Activated T-helper 2 cell treated with anti-CD3 and anti-CD28 coated beads, Interferon-gamma antibody, Interleukin-2, Interleukin-4, amounts not matched to agents 10 μg/mL and 5 μg/mL and 100 μg/mL, durations not matched to agents 14 hours and 24 hours and 36 hours (primary cell): ENCODE data around the gene FOSB. TPM values are rescaled to one million over a fixed set of nuclear protein-coding genes. Genes with fewer than 3 reads are reported as not detected.

Source experiments
- DNase-seq: peaks from one replicate; pipeline ENCODE4 v3.0.0; 2021; ENCODE audit warnings: low spot score
- H3K27ac Mint-ChIP-seq: one replicate; pipeline ENCODE4 v1.8.0; 2021; ENCODE audit warnings: mixed read lengths
- H3K27me3 Mint-ChIP-seq: one replicate; pipeline ENCODE4 v1.8.0; 2021; ENCODE audit warnings: low read depth, mixed read lengths
- H3K36me3 Mint-ChIP-seq: one replicate; pipeline ENCODE4 v1.8.0; 2021; ENCODE audit warnings: low read depth, mixed read lengths
- H3K4me1 Mint-ChIP-seq: one replicate; pipeline ENCODE4 v1.8.0; 2021; ENCODE audit warnings: low read depth, mixed read lengths
- H3K4me3 Mint-ChIP-seq: one replicate; pipeline ENCODE4 v1.8.0; 2021; ENCODE audit warnings: low read depth, mild to moderate bottlenecking, moderate library complexity, mixed read lengths
- H3K9me3 Mint-ChIP-seq: one replicate; pipeline ENCODE4 v1.8.0; 2021; ENCODE audit warnings: mixed read lengths
- intact Hi-C: fragments of 100-400 bp; cut with micrococcal nuclease; formaldehyde crosslinking; loops from one replicate; pipeline ENCODE4 v1.15.1; 2023
- total RNA-seq: library from RNA; stranded (reverse); gene quantifications from 2 replicates; pipeline ENCODE4 v1.2.3, GENCODE V29; 2022

FOSB gene
- total RNA-seq, 1 donor from 2014 or later: 10.2 TPM

- Mint-ChIP-seq H3K4me1 (peaks cover 32% of the 10 kb centered on the region), H3K4me3 (peak within 1 kb of the TSS; percentile 80), H3K36me3 (no peaks in the 10 kb centered on the region), H3K27me3 (peaks cover 24% of the 10 kb centered on the region), H3K9me3 (no peaks in the 10 kb centered on the region), H3K27ac (peak within 1 kb of the TSS; percentile 34)
- peak; percentile 55 for DNase-seq
- intact Hi-C loops: no loop called here
Observed at GRCh38 chr19:45498411-45499195, 30.8 kb downstream of the FOSB start, which contains the start of gene PPM1N. TSS of gene PPM1N (plus strand) at chr19:45498443. CDS start at chr19:45498473, 30 bp downstream.

- no peaks in the 10 kb centered on the region for H3K36me3 Mint-ChIP-seq
- H3K9me3 Mint-ChIP-seq: no peaks in the 10 kb centered on the region
- H3K4me1 Mint-ChIP-seq: peaks cover 31% of the 10 kb centered on the region
- peak; percentile 68 for DNase-seq
- peak overlapping the region; percentile 33 for H3K27ac Mint-ChIP-seq
- intact Hi-C loops: no loop called here
- peaks cover 24% of the 10 kb centered on the region for H3K27me3 Mint-ChIP-seq
- peak overlapping the region; percentile 30 for H3K4me3 Mint-ChIP-seq
Observed at GRCh38 chr19:45499196-45500180, 31.7 kb downstream of the FOSB start.

GRCh38 chr19:45500918-45501729 lies 33.3 kb downstream of the FOSB start:
- intact Hi-C loops: no loop called here
- H3K4me3 Mint-ChIP-seq: no peak overlapping the region
- H3K27ac Mint-ChIP-seq: no peak overlapping the region
- H3K9me3 Mint-ChIP-seq: no peaks in the 10 kb centered on the region
- H3K4me1 Mint-ChIP-seq: peaks cover 29% of the 10 kb centered on the region
- no peak for DNase-seq
- no peaks in the 10 kb centered on the region for H3K36me3 Mint-ChIP-seq
- H3K27me3 Mint-ChIP-seq: peaks cover 14% of the 10 kb centered on the region

- H3K9me3 Mint-ChIP-seq: no peaks in the 10 kb centered on the region
- DNase-seq: no peak
- H3K27ac Mint-ChIP-seq: no peak overlapping the region
- H3K4me1 Mint-ChIP-seq: peaks cover 31% of the 10 kb centered on the region
- intact Hi-C loops: no loop called here
- H3K27me3 Mint-ChIP-seq: peaks cover 13% of the 10 kb centered on the region
- H3K4me3 Mint-ChIP-seq: no peak overlapping the region
- no peaks in the 10 kb centered on the region for H3K36me3 Mint-ChIP-seq
Observed at GRCh38 chr19:45501730-45502014, 33.9 kb downstream of the FOSB start.

- intact Hi-C loops: no loop called here
- Mint-ChIP-seq H3K4me1 (peaks cover 29% of the 10 kb centered on the region), H3K4me3 (no peak overlapping the region)
Observed at GRCh38 chr19:45502111-45502510, 34.3 kb downstream of the FOSB start.

GRCh38 chr19:45503909-45504308 lies 36.1 kb downstream of the FOSB start:
- Mint-ChIP-seq H3K4me1 (peaks cover 19% of the 10 kb centered on the region), H3K27me3 (peaks cover 5% of the 10 kb centered on the region), H3K4me3 (no peak overlapping the region), H3K36me3 (peaks cover 2% of the 10 kb centered on the region), H3K27ac (no peak overlapping the region), H3K9me3 (no peaks in the 10 kb centered on the region)
- intact Hi-C loops: no loop called here
- DNase-seq: no peak

More at GRCh38 chr19:45502111-45502510, 34.3 kb downstream of the FOSB start:
- Mint-ChIP-seq H3K27me3 (peaks cover 11% of the 10 kb centered on the region), H3K27ac (no peak overlapping the region), H3K9me3 (no peaks in the 10 kb centered on the region), H3K36me3 (no peaks in the 10 kb centered on the region)
- no peak for DNase-seq

GRCh38 chr19:45505151-45505995 lies 37.6 kb downstream of the FOSB start:
- Mint-ChIP-seq H3K4me3 (peak overlapping the region; percentile 93), H3K36me3 (peaks cover 16% of the 10 kb centered on the region), H3K27me3 (no peaks in the 10 kb centered on the region), H3K4me1 (peaks cover 21% of the 10 kb centered on the region), H3K9me3 (no peaks in the 10 kb centered on the region), H3K27ac (peak overlapping the region; percentile 71)
- DNase-seq: no peak
- intact Hi-C loops: loop anchor here (5.0 kb wide), 2 partner anchors 77 to 187 kb away; partner anchors contain the start of genes OPA3, QPCTL and SNRPD2

- intact Hi-C loops: loop anchor here (1.0 to 5.0 kb wide), 6 partner anchors 9 to 186 kb away; partner anchors contain the start of genes OPA3, QPCTL, RTN2 and SNRPD2
- Mint-ChIP-seq H3K27ac (peak overlapping the region; percentile 71), H3K4me3 (peak overlapping the region; percentile 93)
Observed at GRCh38 chr19:45505996-45506245, 38.1 kb downstream of the FOSB start.

GRCh38 chr19:45506246-45506988 lies 38.6 kb downstream of the FOSB start:
- H3K4me3 Mint-ChIP-seq: peak overlapping the region; percentile 93
- peak; percentile 95 for DNase-seq
- H3K36me3 Mint-ChIP-seq: peaks cover 27% of the 10 kb centered on the region
- H3K27ac Mint-ChIP-seq: peak overlapping the region; percentile 95
- H3K4me1 Mint-ChIP-seq: peaks cover 27% of the 10 kb centered on the region
- intact Hi-C loops: loop anchor here (1.0 to 5.0 kb wide), 6 partner anchors 9 to 186 kb away; partner anchors contain the start of genes OPA3, QPCTL, RTN2 and SNRPD2
- H3K27me3 Mint-ChIP-seq: no peaks in the 10 kb centered on the region
- H3K9me3 Mint-ChIP-seq: no peaks in the 10 kb centered on the region

More at GRCh38 chr19:45505996-45506245, 38.1 kb downstream of the FOSB start:
- Mint-ChIP-seq H3K27me3 (no peaks in the 10 kb centered on the region), H3K36me3 (peaks cover 22% of the 10 kb centered on the region), H3K4me1 (peaks cover 25% of the 10 kb centered on the region), H3K9me3 (no peaks in the 10 kb centered on the region)
- no peak for DNase-seq

- Mint-ChIP-seq H3K27ac (peak within 1 kb of the TSS; percentile 95), H3K4me1 (peaks cover 26% of the 10 kb centered on the region), H3K36me3 (peaks cover 30% of the 10 kb centered on the region), H3K27me3 (no peaks in the 10 kb centered on the region), H3K4me3 (peak within 1 kb of the TSS; percentile 99), H3K9me3 (no peaks in the 10 kb centered on the region)
- DNase-seq: peak; percentile 92
- intact Hi-C loops: loop anchor here (1.0 to 5.0 kb wide), 6 partner anchors 10 to 185 kb away; partner anchors contain the start of genes OPA3, QPCTL, RTN2 and SNRPD2
Observed at GRCh38 chr19:45506989-45507871, 39.4 kb downstream of the FOSB start, which contains the start of gene VASP. TSS of gene VASP (plus strand) at chr19:45507479. CDS start at chr19:45507772, 293 bp downstream.
